ENCODE results near the gene CHST6.
A peak's percentile ranks its signal among the peaks of the same experiment; 100 is the strongest.
"Not testable (repeated sequence)": the region's sequence is repeated elsewhere in the genome, so short reads cannot be mapped to it uniquely, and the experiment has no call there.

CHST6 gene

GRCh38 chr16:75495076-75495674, at the start of gene CHST6:
Gene CHST6, minus strand, starts transcription at chr16:75495441. Its CDS starts 15,613 bp downstream, at chr16:75479828.
- no peak for DNase-seq (ENCODE audit: low read depth)
- peak within 1 kb of the TSS; percentile 51 for H3K4me3 ChIP-seq (replicated peaks; ENCODE audit: low read depth, low read length)
- TF ChIP-seq, protein P1, sequence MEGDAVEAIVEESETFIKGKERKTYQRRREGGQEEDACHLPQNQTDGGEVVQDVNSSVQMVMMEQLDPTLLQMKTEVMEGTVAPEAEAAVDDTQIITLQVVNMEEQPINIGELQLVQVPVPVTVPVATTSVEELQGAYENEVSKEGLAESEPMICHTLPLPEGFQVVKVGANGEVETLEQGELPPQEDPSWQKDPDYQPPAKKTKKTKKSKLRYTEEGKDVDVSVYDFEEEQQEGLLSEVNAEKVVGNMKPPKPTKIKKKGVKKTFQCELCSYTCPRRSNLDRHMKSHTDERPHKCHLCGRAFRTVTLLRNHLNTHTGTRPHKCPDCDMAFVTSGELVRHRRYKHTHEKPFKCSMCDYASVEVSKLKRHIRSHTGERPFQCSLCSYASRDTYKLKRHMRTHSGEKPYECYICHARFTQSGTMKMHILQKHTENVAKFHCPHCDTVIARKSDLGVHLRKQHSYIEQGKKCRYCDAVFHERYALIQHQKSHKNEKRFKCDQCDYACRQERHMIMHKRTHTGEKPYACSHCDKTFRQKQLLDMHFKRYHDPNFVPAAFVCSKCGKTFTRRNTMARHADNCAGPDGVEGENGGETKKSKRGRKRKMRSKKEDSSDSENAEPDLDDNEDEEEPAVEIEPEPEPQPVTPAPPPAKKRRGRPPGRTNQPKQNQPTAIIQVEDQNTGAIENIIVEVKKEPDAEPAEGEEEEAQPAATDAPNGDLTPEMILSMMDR (IDR thresholded peaks at IDR 0.05; ENCODE audit: low read length, missing control alignments): no peak

GRCh38 chr16:75542462-75542861, 47.2 kb upstream of the CHST6 start:
- not testable (repeated sequence) for H3K4me3 ChIP-seq (replicated peaks; ENCODE audit: low read depth, low read length); DNase-seq (ENCODE audit: low read depth)

DNA sequence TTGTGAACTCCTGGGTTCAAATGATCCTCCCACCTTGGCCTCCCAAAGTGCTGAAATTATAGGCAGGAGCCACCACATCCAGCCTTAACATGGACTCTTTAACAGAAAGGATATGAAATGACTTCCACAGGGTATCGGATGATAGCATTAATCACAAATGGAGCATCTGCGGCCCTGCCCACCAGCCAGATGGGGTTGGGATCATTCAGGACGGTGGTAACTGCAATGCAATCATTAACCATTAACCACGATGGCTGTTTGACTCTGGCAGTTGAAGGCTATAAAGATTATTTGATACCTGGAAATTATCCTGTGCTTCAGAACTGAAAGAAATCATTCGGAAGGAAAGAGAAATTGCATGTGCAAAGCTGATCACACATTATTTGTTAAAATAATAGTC, 46.0 kb upstream of the CHST6 start:
- no peak overlapping the region for H3K4me3 ChIP-seq (replicated peaks; ENCODE audit: low read depth, low read length)
- TF ChIP-seq, protein P1 (IDR thresholded peaks at IDR 0.05; ENCODE audit: low read length, missing control alignments): no peak
- DNase-seq (ENCODE audit: low read depth): no peak

GRCh38 chr16:75538882-75539565, 43.8 kb upstream of the CHST6 start:
- not testable (repeated sequence) for H3K4me3 ChIP-seq (replicated peaks; ENCODE audit: low read depth, low read length); DNase-seq (ENCODE audit: low read depth)

DNA sequence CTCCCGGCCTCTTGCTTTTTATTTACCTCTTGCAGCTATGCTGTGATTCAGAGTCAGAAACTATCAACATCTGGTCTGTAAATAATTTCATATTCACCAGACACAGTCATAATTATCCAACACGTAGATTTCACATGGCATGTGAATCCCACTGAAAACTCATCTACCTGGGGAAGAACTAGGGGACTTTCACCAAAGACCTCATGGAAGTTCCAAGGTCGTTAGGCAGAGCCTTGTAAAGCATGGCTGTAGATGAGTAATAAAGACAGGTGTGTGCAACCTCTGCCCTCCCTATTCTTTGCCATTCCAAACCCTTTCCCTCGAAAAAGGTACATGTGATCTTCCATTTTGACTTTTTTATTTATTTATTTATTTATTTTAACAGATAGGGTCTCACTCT, 42.5 kb upstream of the CHST6 start:
- DNase-seq (ENCODE audit: low read depth): no peak
- TF ChIP-seq, protein P1 (IDR thresholded peaks at IDR 0.05; ENCODE audit: low read length, missing control alignments): no peak
- H3K4me3 ChIP-seq (replicated peaks; ENCODE audit: low read depth, low read length): no peak overlapping the region

GRCh38 chr16:75535901-75536300, 40.7 kb upstream of the CHST6 start, which contains the start of gene CHST5:
Gene CHST5, minus strand, starts transcription at chr16:75536108. Its CDS starts 5,724 bp downstream, at chr16:75530384.
- H3K4me3 ChIP-seq (replicated peaks; ENCODE audit: low read depth, low read length): no peak within 1 kb of the TSS
- TF ChIP-seq, protein P1 (IDR thresholded peaks at IDR 0.05; ENCODE audit: low read length, missing control alignments): no peak
- no peak for DNase-seq (ENCODE audit: low read depth)

DNA sequence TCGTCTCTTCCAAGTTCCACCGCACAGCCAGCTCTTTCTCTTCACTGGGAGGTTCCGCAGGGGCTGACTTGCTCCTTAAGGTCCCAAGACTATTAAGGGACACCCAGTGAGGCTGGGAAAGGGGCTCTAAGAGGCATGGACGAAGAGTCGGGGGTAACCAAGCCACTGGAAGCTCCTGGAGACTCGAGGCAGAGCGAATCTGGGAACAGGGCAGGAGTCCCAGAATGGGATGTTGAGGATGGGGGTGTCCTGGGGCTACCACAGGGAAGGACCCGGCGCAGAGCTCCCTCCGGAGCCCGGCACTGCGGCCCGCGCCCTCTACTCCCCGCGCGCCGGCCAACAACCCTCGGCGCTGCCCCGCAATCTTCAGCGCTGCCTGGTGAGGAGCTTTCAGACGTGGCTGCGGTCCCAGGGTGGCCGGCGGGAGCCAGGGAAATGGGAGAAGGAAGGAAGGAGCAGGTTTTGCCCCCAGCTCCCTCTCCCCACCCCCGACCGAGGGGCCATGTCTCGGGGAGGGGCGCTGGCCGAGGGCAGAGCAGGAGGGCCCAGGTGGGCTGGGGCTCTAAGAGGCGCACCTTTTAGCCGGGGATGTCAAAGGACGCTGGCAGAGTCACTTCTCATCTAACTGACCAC, 40.1 kb upstream of the CHST6 start:
- TF ChIP-seq, protein P1 (IDR thresholded peaks at IDR 0.05; ENCODE audit: low read length, missing control alignments): no peak
- H3K4me3 ChIP-seq (replicated peaks; ENCODE audit: low read depth, low read length): no peak overlapping the region
- DNase-seq (ENCODE audit: low read depth): no peak
